Osteocyte (in vitro differentiated cells): ENCODE measurements around the gene AMOTL2. TPM values are rescaled to one million over a fixed set of nuclear protein-coding genes. Genes with fewer than 3 reads are reported as not detected.
A peak's percentile ranks its signal among the peaks of the same experiment; 100 is the strongest.

Experiments
- DNase-seq: peaks from one replicate; pipeline ENCODE4 v3.0.0; 2021; ENCODE audit warnings: mixed read lengths; ENCODE audit not compliant: unreplicated experiment; ENCODE audit errors: extremely low spot score
- H3K27ac Mint-ChIP-seq: one replicate; pipeline ENCODE4 v1.8.0; 2021; ENCODE audit warnings: mild to moderate bottlenecking, mixed read lengths; ENCODE audit not compliant: unreplicated experiment
- H3K27me3 Mint-ChIP-seq: one replicate; pipeline ENCODE4 v1.8.0; 2021; ENCODE audit warnings: mixed read lengths; ENCODE audit not compliant: unreplicated experiment
- H3K36me3 Mint-ChIP-seq: one replicate; pipeline ENCODE4 v1.8.0; 2021; ENCODE audit warnings: mixed read lengths; ENCODE audit not compliant: unreplicated experiment
- H3K4me1 Mint-ChIP-seq: one replicate; pipeline ENCODE4 v1.8.0; 2021; ENCODE audit warnings: mixed read lengths; ENCODE audit not compliant: unreplicated experiment
- H3K4me3 Mint-ChIP-seq: one replicate; pipeline ENCODE4 v1.8.0; 2021; ENCODE audit warnings: mild to moderate bottlenecking, moderate library complexity, mixed read lengths; ENCODE audit not compliant: unreplicated experiment
- H3K9me3 Mint-ChIP-seq: one replicate; pipeline ENCODE4 v1.8.0; 2021; ENCODE audit warnings: mixed read lengths; ENCODE audit not compliant: unreplicated experiment
- total RNA-seq: library from RNA; stranded (reverse); gene quantifications from 2 replicates; pipeline ENCODE4 v1.2.1, GENCODE V29; 2021
- TF ChIP-seq, protein P1 (sequence below): fragments of 200-600 bp; sonication (generic); IDR thresholded peaks from 2 replicates; pipeline ENCODE4 v1.5.0; 2021; ENCODE audit warnings: antibody characterized with exemption, mild to moderate bottlenecking, moderate library complexity

Gene AMOTL2
- total RNA-seq, 1 donor from 2014 or later = 195 TPM

DNA sequence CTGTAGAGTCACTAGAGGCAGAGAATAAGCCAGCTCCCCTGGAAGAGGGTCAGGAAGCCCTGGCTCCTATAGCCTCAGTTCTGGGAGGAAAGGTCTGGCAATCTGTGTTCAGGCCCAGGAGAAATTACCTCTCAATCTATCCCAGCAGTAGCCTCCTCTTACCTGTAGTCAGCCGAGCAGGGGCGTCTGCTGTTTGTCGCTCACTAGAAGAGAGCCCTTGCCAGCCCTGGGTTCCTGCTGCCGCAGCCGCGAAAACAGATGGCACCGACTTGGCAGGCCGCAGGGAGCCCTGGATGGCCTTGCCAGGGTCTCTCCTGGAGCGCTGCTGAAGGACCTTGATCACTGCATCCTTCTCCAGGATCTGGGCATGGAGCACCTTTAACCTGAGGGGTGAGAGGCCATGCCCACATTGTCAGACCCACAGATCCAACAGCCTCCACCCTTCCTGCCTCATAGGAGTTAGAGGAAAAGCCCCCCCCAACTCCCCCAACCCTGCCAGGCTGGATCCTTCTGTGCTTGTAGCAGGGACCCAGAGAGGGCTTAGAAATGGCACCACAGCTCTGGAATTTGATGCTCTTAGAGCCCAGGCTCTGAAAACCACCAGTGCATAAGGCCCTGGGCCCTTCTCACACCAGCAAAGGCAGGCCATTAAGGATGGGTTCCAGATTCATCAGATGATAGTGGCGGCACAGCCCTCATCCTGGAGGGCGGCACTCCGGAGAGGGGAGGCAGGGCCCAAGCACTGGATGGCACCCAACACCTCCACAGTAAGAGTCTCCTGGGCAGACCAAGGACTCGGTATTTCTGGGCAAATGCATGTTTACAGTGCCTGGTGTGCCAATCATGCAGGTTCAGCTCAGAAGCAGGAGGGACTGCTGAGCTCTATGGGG, 14.9 kb downstream of the AMOTL2 start:
- H3K4me3 Mint-ChIP-seq = peak overlapping the region; percentile 35
- H3K27me3 Mint-ChIP-seq = no peaks in the 10 kb centered on the region
- no peaks in the 10 kb centered on the region for H3K9me3 Mint-ChIP-seq
- H3K36me3 Mint-ChIP-seq = peaks cover 71% of the 10 kb centered on the region
- H3K27ac Mint-ChIP-seq = peak overlapping the region; percentile 93
- no peak for DNase-seq
- H3K4me1 Mint-ChIP-seq = peaks cover 86% of the 10 kb centered on the region
- TF ChIP-seq, protein P1, sequence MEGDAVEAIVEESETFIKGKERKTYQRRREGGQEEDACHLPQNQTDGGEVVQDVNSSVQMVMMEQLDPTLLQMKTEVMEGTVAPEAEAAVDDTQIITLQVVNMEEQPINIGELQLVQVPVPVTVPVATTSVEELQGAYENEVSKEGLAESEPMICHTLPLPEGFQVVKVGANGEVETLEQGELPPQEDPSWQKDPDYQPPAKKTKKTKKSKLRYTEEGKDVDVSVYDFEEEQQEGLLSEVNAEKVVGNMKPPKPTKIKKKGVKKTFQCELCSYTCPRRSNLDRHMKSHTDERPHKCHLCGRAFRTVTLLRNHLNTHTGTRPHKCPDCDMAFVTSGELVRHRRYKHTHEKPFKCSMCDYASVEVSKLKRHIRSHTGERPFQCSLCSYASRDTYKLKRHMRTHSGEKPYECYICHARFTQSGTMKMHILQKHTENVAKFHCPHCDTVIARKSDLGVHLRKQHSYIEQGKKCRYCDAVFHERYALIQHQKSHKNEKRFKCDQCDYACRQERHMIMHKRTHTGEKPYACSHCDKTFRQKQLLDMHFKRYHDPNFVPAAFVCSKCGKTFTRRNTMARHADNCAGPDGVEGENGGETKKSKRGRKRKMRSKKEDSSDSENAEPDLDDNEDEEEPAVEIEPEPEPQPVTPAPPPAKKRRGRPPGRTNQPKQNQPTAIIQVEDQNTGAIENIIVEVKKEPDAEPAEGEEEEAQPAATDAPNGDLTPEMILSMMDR = no peak

DNA sequence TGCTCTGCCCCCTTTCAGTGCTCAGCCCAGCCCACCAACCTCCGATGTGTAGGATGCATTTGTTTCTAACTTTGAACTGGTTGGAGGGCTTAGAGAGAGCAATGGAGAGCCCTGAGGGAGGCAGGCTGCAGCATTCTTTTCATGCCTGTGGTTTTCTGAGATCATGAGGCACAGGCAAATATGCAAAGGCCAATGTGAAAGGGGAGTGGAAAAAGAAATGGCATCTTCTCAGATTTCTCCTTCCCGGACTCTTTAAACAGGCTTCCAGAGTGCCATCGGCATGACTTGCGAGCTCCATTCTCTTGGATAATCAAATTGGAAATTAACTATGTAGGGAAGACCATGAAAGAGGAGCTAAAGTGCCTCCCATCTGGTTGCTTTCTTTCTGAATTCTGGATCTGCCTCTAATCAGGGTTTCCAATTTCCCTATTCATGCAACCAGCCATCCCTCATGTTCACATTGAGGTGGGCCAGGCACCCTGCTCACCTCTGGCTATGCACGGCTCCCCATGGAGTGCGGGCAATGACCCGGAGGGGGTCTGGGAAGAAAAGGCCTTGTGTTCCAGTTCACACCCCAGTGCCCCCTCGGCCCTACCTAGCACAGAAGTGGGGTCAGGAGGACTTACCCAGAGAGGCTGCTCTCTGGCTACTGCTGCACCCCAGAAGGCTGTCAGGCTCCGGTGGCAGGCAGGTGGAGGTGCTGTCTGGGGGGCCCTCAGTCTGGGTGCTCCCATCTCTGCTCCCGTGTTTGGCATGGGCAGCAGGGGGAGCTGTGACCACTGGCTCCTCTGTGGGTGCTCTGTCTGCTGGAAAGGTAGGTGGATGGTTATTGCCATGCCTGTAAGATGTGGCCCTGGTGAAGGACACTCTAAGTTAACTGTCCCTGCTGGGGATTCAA, 16.1 kb downstream of the AMOTL2 start:
- DNase-seq = peak; percentile 91
- H3K27ac Mint-ChIP-seq = peak overlapping the region; percentile 93
- no peaks in the 10 kb centered on the region for H3K27me3 Mint-ChIP-seq
- TF ChIP-seq, protein P1 = peak; percentile 54
- peaks cover 70% of the 10 kb centered on the region for H3K36me3 Mint-ChIP-seq
- peak overlapping the region; percentile 54 for H3K4me3 Mint-ChIP-seq
- H3K9me3 Mint-ChIP-seq = no peaks in the 10 kb centered on the region
- H3K4me1 Mint-ChIP-seq = peaks cover 86% of the 10 kb centered on the region

DNA sequence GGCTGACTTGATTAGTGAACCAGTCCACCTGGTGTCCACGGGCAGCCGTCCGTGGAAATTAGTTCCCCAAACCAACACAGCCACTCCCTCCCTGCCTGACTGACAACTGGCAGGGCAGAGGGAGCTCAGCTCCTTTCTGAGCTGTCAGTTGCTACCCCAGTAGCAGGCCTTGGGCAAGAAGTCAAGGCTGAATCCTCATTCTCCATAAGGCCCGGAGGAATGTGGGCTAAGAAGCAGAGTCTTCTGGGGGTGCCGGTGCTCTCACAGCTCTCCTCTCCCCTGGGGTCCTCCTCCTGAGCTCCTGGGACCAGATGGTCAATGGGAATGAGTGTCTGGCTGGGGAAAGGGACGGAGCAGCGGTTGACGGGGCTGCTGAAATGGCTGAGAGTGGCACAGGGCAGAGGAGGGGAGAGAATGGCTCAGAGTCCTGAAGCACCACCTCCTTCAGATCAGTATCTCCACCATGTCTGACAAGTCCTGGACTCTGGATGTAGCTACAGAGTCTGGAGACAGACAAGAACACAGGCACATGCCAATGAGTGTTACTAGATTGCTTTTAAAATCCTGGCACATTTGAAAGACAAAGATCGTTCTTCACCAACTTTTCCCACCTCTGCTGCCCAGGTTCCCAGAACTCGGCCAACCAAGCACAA, 16.9 kb downstream of the AMOTL2 start:
- no peak for DNase-seq
- H3K4me1 Mint-ChIP-seq = peaks cover 84% of the 10 kb centered on the region
- H3K4me3 Mint-ChIP-seq = peak overlapping the region; percentile 43
- no peaks in the 10 kb centered on the region for H3K9me3 Mint-ChIP-seq
- no peaks in the 10 kb centered on the region for H3K27me3 Mint-ChIP-seq
- TF ChIP-seq, protein P1 = no peak
- H3K36me3 Mint-ChIP-seq = peaks cover 64% of the 10 kb centered on the region
- H3K27ac Mint-ChIP-seq = peak overlapping the region; percentile 93

DNA sequence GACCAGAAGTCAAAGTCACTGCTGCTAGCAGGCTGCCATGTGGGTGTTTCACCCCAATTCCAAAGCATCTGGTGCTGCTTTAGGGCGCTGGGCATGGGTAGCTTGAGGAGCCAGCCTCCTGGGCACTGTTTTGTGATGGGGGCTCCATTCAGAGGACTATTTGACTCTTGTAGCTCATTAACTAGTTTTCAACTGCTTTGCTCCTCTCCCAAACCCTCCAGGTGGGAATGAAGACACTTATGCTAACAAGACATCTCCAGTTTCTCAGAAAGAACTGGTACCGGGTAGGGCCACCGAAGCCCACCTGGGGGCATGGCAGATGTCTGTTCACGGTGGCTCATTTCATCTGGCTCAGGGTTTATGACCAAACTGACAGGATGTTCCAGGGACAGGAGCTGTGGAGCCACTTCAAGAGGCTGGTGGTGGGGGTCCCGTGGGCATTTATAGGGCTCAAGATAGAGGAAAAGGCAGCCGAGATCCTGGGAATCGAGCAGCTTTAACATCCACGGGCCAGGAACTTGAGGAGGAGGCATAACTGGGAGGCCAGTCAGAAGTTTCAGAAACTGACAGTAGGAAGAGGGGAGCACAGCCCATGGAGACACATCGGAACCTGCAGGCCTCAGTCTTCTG, 17.7 kb downstream of the AMOTL2 start:
- H3K4me3 Mint-ChIP-seq = peak overlapping the region; percentile 14

More for the DNA sequence above, 17.7 kb downstream of the AMOTL2 start:
- no peaks in the 10 kb centered on the region for H3K9me3 Mint-ChIP-seq
- H3K27ac Mint-ChIP-seq = peak overlapping the region; percentile 93
- no peaks in the 10 kb centered on the region for H3K27me3 Mint-ChIP-seq
- peaks cover 90% of the 10 kb centered on the region for H3K4me1 Mint-ChIP-seq
- H3K36me3 Mint-ChIP-seq = peaks cover 61% of the 10 kb centered on the region
- no peak for DNase-seq
- TF ChIP-seq, protein P1 = no peak
